GM12878 (cell line): Measurements from ENCODE around the gene PC.
"Not testable (repeated sequence)": the region's sequence is repeated elsewhere in the genome, so short reads cannot be mapped to it uniquely, and the experiment has no call there.

Experiments
- CTCF ChIP-seq, 3 experiments: IDR thresholded peaks in 2 of 3; conservative IDR thresholded peaks in 1 of 3; 2 replicates each; pipeline ENCODE4 v1.5.1; 2011; ENCODE audit warnings: low read depth in 3 of 3, low read length in 3 of 3, mild to moderate bottlenecking in 3 of 3, control low read depth in 2 of 3, moderate library complexity in 2 of 3, inconsistent platforms in 1 of 3, mixed read lengths in 1 of 3; ENCODE audit not compliant: control insufficient read depth in 2 of 3, insufficient read depth in 1 of 3; ENCODE audit errors: extremely low read depth in 1 of 3
- ELK1 ChIP-seq: IDR thresholded peaks from 2 replicates; pipeline ENCODE4 v1.6.1; 2012; ENCODE audit warnings: low read depth, low read length, improper control_type of control experiment
- EZH2 ChIP-seq: IDR thresholded peaks from 2 replicates; pipeline ENCODE4 v1.6.1; 2012; ENCODE audit warnings: low read depth, mild to moderate bottlenecking, control low read depth, inconsistent platforms, low read length, borderline replicate concordance; ENCODE audit not compliant: control insufficient read depth
- JUNB ChIP-seq: IDR thresholded peaks from 2 replicates; pipeline ENCODE4 v1.6.1; 2016; ENCODE audit warnings: antibody characterized with exemption, mild to moderate bottlenecking
- NKRF ChIP-seq: fragments of 450-650 bp; conservative IDR thresholded peaks from 2 replicates; pipeline ENCODE4 v1.6.1; 2017; ENCODE audit warnings: mild to moderate bottlenecking, moderate library complexity
- POLR2A ChIP-seq: IDR thresholded peaks from 2 replicates; pipeline ENCODE4 v1.6.1; 2011; ENCODE audit warnings: low read depth, mild to moderate bottlenecking, low read length
- SUZ12 ChIP-seq: fragments of 200-600 bp; sonication (generic); IDR thresholded peaks from one replicate; pipeline ENCODE4 v1.6.1; 2018; ENCODE audit warnings: antibody characterized with exemption, mild to moderate bottlenecking; ENCODE audit not compliant: unreplicated experiment
- USF2 ChIP-seq: IDR thresholded peaks from 2 replicates; pipeline ENCODE4 v1.6.1; 2011; ENCODE audit warnings: low read depth, low read length, improper control_type of control experiment, borderline replicate concordance
- YY1 ChIP-seq: IDR thresholded peaks from 2 replicates; pipeline ENCODE4 v1.6.1; 2011; ENCODE audit warnings: low read depth, mild to moderate bottlenecking, low read length
- ZNF274 ChIP-seq: IDR thresholded peaks from one replicate; pipeline ENCODE4 v1.8.0; 2011; ENCODE audit not compliant: insufficient read length, insufficient read depth
- ZZZ3 ChIP-seq: IDR thresholded peaks from 2 replicates; pipeline ENCODE4 v1.6.1; 2011; ENCODE audit warnings: low read depth; ENCODE audit not compliant: control insufficient read depth, insufficient read length

GRCh38 chr11:67005200-67005599 lies 47.0 kb upstream of the PC start:
- not testable (repeated sequence) for TF ChIP-seq SUZ12; ZNF274; NKRF; YY1; JUNB; USF2; ZZZ3; CTCF (IDR thresholded peaks at IDR 0.05 in 2 of 3, conservative IDR thresholded peaks at IDR 0.05 in 1 of 3; ENCODE audit: control insufficient read depth in 2 of 3, extremely low read depth in 1 of 3, insufficient read depth in 1 of 3, low read depth in 3 of 3, low read length in 3 of 3); EZH2; ELK1; POLR2A
